ENCODE data around the gene TTC22. TPM values are rescaled to one million over a fixed set of nuclear protein-coding genes. Genes with fewer than 3 reads are reported as not detected.
"Not testable (repeated sequence)": the region's sequence is repeated elsewhere in the genome, so short reads cannot be mapped to it uniquely, and the experiment has no call there.

TTC22 gene
- polyA plus RNA-seq, 2 of the 4 experiments (the other 2 are of a cell fraction), result not detected

DNA sequence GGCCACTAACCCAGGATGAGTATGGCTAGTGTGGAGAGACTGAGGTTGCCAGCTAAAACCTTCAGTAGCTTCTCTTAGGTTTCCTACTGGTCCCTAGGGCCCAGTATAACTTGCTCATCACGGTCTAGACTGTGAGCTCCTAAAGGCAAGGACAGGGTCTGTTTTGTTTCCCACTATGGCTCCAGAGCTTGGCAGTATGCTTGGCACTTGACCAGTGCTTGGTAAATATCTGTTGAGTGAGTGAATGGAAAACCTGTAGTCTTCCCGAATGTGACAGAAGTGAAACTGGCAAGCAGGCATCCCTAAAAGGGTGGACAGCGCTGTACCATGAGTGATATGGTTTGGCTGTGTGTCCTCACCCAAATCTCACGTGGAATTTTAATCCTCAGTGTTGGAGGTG lies 23.7 kb downstream of the TTC22 start:
- Histone ChIP-seq H3K27ac (no peak overlapping the region), H3K4me3 (no peak overlapping the region), H3K4me2 (no peak overlapping the region), H3K4me1 (no peaks in the 10 kb centered on the region), H3K9me3 (no peaks in the 10 kb centered on the region)
- FAIRE-seq, result no peak
- CTCF ChIA-PET, result no interaction called here
- no peak for TF ChIP-seq MAZ (IDR thresholded peaks at IDR 0.05; ENCODE audit: borderline replicate concordance, low read depth, low read length)
- TF ChIP-seq ZSCAN20 (CRISPR knock-in tag; IDR thresholded peaks at IDR 0.05), result no peak
- no peak for TF ChIP-seq KDM1A (IDR thresholded peaks at IDR 0.05; ENCODE audit: low read depth)
- no peak for DNase-seq (ENCODE audit: low read depth in 1 of 2, low spot score in 1 of 2)
- ATAC-seq, result no peak
- POLR2A ChIA-PET, result no interaction called here
- WGBS (ENCODE audit: missing lambda C conversion rate), result 56% methylated on average over 4 of the region's 4 CpGs

GRCh38 chr1:54777011-54777410 lies 24.1 kb downstream of the TTC22 start:
- Histone ChIP-seq H3K27ac (no peak overlapping the region), H3K4me2 (no peak overlapping the region), H3K4me3 (no peak overlapping the region), H3K4me1 (no peaks in the 10 kb centered on the region), H3K9me3 (no peaks in the 10 kb centered on the region)
- FAIRE-seq (no peak), DNase-seq (ENCODE audit: low read depth in 1 of 2, low spot score in 1 of 2) (no peak), ATAC-seq (no peak)
- CTCF ChIA-PET, result no interaction called here
- POLR2A ChIA-PET, result no interaction called here
- WGBS (ENCODE audit: missing lambda C conversion rate), result 10% methylated on average over 2 of the region's 4 CpGs
- TF ChIP-seq HOXB13 (CRISPR knock-in tag; IDR thresholded peaks at IDR 0.05; ENCODE audit: low read depth) (no peak), NFE2L2 (conservative IDR thresholded peaks at IDR 0.05; ENCODE audit: low read length) (no peak), FOSB (CRISPR knock-in tag; IDR thresholded peaks at IDR 0.05) (no peak), HOXA7 (CRISPR knock-in tag; IDR thresholded peaks at IDR 0.05) (no peak), EHF (CRISPR knock-in tag; IDR thresholded peaks at IDR 0.05) (no peak), RNF2 (IDR thresholded peaks at IDR 0.05; ENCODE audit: borderline replicate concordance, low read depth) (no peak), CBX2 (IDR thresholded peaks at IDR 0.05; ENCODE audit: borderline replicate concordance, low read depth) (no peak), HDAC2 (IDR thresholded peaks at IDR 0.05) (no peak), NPAS2 (CRISPR knock-in tag; IDR thresholded peaks at IDR 0.05; ENCODE audit: borderline replicate concordance) (no peak), JUN (IDR thresholded peaks at IDR 0.05) (no peak), RAD21 (conservative IDR thresholded peaks at IDR 0.05 in 1 of 2, IDR thresholded peaks at IDR 0.05 in 1 of 2) (no peak), CEBPB (IDR thresholded peaks at IDR 0.05) (no peak), MAZ (IDR thresholded peaks at IDR 0.05; ENCODE audit: borderline replicate concordance, low read depth, low read length) (no peak), POLR2AphosphoS2 (conservative IDR thresholded peaks at IDR 0.05; ENCODE audit: low read length) (no peak), TFCP2L1 (CRISPR knock-in tag; IDR thresholded peaks at IDR 0.05) (no peak), RCOR1 (IDR thresholded peaks at IDR 0.05; ENCODE audit: low read depth, low read length) (no peak), MAX (IDR thresholded peaks at IDR 0.05) (no peak)
- TF ChIP-seq, protein P1, sequence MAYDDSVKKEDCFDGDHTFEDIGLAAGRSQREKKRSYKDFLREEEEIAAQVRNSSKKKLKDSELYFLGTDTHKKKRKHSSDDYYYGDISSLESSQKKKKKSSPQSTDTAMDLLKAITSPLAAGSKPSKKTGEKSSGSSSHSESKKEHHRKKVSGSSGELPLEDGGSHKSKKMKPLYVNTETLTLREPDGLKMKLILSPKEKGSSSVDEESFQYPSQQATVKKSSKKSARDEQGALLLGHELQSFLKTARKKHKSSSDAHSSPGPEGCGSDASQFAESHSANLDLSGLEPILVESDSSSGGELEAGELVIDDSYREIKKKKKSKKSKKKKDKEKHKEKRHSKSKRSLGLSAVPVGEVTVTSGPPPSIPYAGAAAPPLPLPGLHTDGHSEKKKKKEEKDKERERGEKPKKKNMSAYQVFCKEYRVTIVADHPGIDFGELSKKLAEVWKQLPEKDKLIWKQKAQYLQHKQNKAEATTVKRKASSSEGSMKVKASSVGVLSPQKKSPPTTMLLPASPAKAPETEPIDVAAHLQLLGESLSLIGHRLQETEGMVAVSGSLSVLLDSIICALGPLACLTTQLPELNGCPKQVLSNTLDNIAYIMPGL (CRISPR knock-in tag; IDR thresholded peaks at IDR 0.05; ENCODE audit: borderline replicate concordance), result no peak
- TF ChIP-seq, protein P2, sequence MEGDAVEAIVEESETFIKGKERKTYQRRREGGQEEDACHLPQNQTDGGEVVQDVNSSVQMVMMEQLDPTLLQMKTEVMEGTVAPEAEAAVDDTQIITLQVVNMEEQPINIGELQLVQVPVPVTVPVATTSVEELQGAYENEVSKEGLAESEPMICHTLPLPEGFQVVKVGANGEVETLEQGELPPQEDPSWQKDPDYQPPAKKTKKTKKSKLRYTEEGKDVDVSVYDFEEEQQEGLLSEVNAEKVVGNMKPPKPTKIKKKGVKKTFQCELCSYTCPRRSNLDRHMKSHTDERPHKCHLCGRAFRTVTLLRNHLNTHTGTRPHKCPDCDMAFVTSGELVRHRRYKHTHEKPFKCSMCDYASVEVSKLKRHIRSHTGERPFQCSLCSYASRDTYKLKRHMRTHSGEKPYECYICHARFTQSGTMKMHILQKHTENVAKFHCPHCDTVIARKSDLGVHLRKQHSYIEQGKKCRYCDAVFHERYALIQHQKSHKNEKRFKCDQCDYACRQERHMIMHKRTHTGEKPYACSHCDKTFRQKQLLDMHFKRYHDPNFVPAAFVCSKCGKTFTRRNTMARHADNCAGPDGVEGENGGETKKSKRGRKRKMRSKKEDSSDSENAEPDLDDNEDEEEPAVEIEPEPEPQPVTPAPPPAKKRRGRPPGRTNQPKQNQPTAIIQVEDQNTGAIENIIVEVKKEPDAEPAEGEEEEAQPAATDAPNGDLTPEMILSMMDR (IDR thresholded peaks at IDR 0.05), result no peak

DNA sequence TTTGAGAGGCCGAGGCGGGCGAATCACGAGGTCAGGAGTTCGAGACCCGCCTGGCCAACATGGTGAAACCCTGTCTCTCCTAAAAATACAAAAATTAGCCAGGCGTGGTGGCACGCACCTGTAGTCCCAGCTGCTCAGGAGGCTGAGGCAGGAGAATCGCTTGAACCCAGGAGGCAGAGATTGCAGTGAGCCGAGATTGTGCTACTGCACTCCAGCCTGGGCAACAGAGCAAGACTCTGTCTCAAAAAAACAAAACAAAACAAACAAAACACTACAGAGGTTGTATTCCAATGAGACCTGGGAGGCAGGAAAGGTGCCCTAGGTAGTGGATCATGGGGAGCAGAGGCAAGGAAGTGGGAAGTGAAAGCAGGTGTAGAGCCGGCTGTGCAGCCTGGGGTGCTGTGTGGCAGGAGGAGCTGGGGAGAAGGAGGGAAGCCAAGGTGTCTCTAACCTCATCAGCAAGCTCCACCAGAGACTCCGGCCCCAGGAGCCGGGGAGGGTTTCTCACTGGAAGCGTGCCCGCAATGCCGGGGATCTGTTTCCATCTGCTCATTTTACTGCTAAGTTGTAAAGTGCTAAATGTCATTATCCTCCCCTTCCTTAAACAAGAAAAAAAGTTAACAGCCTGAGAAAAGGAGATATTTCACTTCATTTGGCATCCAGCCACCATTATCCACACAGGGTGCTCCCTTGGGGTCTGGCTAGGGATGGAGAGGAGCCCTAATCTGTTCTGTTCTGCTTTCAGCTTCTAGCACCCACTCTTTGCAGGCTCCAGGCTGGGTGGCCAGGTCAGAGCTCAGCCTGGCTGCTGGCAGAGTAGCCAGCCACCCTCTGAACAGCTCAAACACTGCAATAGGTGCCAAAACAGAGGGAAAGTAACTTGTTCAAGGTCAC lies 25.0 kb downstream of the TTC22 start:
- POLR2A ChIA-PET; DNase-seq (ENCODE audit: low read depth in 1 of 2, low spot score in 1 of 2); ATAC-seq; CTCF ChIA-PET; H3K4me3 ChIP-seq; H3K27ac ChIP-seq; H3K9me3 ChIP-seq; H3K4me2 ChIP-seq; H3K4me1 ChIP-seq; FAIRE-seq: not testable (repeated sequence)
- 84% methylated on average over 16 of the region's 16 CpGs for WGBS (ENCODE audit: missing lambda C conversion rate)

Data from A549 (cell line).